Neural crest cell (in vitro differentiated cells): ENCODE data around the gene GASK1B. TPM values are rescaled to one million over a fixed set of nuclear protein-coding genes. Genes with fewer than 3 reads are reported as not detected.
A peak's percentile ranks its signal among the peaks of the same experiment; 100 is the strongest.

Experiments
- DNase-seq: peaks from one replicate; pipeline ENCODE4 v3.0.0; 2021; ENCODE audit warnings: low read depth, mixed read lengths, low spot score
- H3K27ac Mint-ChIP-seq: one replicate; pipeline ENCODE4 v1.8.0; 2021; ENCODE audit warnings: mild to moderate bottlenecking, mixed read lengths; ENCODE audit not compliant: unreplicated experiment
- H3K27me3 Mint-ChIP-seq: 2 replicates; pipeline ENCODE4 v1.8.0; 2021; ENCODE audit warnings: low read depth, mild to moderate bottlenecking, mixed read lengths
- H3K36me3 Mint-ChIP-seq: 2 replicates; pipeline ENCODE4 v1.8.0; 2021; ENCODE audit warnings: low read depth, mild to moderate bottlenecking, mixed read lengths
- H3K4me1 Mint-ChIP-seq: 2 replicates; pipeline ENCODE4 v1.8.0; 2021; ENCODE audit warnings: mixed read lengths
- H3K4me3 Mint-ChIP-seq: one replicate; pipeline ENCODE4 v1.8.0; 2021; ENCODE audit warnings: mild to moderate bottlenecking, mixed read lengths
- H3K9me3 Mint-ChIP-seq: 2 replicates; pipeline ENCODE4 v1.8.0; 2021; ENCODE audit warnings: mixed read lengths
- total RNA-seq: library from RNA; stranded (reverse); gene quantifications from 2 replicates; pipeline ENCODE4 v1.2.1, GENCODE V29; 2021
- TF ChIP-seq, protein P1 (sequence below): fragments of 200-600 bp; sonication (generic); conservative IDR thresholded peaks from 2 replicates; pipeline ENCODE4 v1.5.0; 2021; ENCODE audit warnings: antibody characterized with exemption, mild to moderate bottlenecking

The GASK1B gene
- total RNA-seq, 1 donor from 2014 or later = 8.8 TPM

DNA sequence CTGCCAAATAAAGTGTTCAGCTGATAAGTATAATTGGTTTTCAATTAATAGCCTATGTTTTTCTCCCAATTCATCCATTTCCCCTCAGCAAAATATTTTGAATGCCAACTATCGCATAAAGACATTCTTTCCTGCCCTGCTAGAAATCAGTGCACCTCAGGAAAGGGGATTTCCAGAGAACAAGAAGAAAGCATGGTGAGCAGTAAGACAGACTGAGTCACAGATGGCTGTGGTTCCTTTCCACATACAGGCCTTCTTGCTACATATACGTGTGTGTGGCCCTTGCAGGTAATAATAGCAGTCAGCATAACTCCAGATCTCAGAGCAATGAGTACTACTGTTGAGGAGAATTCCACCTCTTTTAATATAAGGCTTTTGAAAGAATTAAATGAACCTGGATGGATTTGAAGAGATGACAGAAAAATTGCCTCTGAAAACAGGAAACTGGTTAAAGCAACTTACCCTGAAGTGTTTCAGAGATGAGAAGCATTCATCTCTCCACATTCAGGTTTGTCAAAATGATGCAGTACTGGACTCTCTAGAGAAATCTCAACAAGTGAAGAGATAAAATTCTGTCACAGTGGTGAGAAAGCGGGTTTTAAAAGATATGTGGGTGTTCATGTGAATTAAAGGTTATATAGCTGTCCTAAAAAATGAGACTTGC, 13.6 kb downstream of the GASK1B start:
- TF ChIP-seq, protein P1, sequence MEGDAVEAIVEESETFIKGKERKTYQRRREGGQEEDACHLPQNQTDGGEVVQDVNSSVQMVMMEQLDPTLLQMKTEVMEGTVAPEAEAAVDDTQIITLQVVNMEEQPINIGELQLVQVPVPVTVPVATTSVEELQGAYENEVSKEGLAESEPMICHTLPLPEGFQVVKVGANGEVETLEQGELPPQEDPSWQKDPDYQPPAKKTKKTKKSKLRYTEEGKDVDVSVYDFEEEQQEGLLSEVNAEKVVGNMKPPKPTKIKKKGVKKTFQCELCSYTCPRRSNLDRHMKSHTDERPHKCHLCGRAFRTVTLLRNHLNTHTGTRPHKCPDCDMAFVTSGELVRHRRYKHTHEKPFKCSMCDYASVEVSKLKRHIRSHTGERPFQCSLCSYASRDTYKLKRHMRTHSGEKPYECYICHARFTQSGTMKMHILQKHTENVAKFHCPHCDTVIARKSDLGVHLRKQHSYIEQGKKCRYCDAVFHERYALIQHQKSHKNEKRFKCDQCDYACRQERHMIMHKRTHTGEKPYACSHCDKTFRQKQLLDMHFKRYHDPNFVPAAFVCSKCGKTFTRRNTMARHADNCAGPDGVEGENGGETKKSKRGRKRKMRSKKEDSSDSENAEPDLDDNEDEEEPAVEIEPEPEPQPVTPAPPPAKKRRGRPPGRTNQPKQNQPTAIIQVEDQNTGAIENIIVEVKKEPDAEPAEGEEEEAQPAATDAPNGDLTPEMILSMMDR = no peak
- peak overlapping the region; percentile 73 for H3K27ac Mint-ChIP-seq

GRCh38 chr4:158157412-158157811, 15.4 kb downstream of the GASK1B start:
- Mint-ChIP-seq H3K27me3 (no peaks in the 10 kb centered on the region), H3K4me1 (peaks cover 55% of the 10 kb centered on the region), H3K27ac (no peak overlapping the region), H3K9me3 (peaks cover 3% of the 10 kb centered on the region), H3K36me3 (peaks cover 14% of the 10 kb centered on the region), H3K4me3 (no peak overlapping the region)
- TF ChIP-seq, protein P1 = no peak
- no peak for DNase-seq

More for the DNA sequence above, 13.6 kb downstream of the GASK1B start:
- peaks cover 4% of the 10 kb centered on the region for H3K9me3 Mint-ChIP-seq
- peaks cover 65% of the 10 kb centered on the region for H3K4me1 Mint-ChIP-seq
- H3K27me3 Mint-ChIP-seq = no peaks in the 10 kb centered on the region
- H3K36me3 Mint-ChIP-seq = peaks cover 5% of the 10 kb centered on the region
- H3K4me3 Mint-ChIP-seq = no peak overlapping the region
- no peak for DNase-seq

- no peak overlapping the region for H3K4me3 Mint-ChIP-seq
- DNase-seq = no peak
- peaks cover 41% of the 10 kb centered on the region for H3K4me1 Mint-ChIP-seq
- TF ChIP-seq, protein P1 = no peak
- H3K36me3 Mint-ChIP-seq = peaks cover 25% of the 10 kb centered on the region
- no peaks in the 10 kb centered on the region for H3K27me3 Mint-ChIP-seq
- H3K9me3 Mint-ChIP-seq = peaks cover 9% of the 10 kb centered on the region
- H3K27ac Mint-ChIP-seq = no peak overlapping the region
Observed at GRCh38 chr4:158155656-158156356, 17.0 kb downstream of the GASK1B start.

DNA sequence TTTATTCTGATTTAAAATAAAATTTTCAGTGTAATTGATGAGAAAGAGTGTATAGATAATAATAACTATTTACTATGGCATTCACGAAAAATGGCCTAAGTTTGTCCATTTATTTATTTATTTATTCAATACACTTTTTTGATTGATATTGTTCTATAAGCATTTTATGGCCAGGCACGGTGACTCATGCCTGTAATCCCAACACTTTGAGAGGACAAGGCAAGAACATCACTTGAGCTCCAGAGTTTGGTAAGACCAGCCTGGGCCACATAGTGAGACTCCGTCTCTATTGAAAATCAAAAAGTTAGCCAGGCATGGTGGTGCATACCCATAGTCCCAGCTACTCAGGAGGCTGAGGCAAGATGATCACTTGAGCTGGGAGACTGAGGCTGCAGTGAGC, 25.7 kb downstream of the GASK1B start:
- TF ChIP-seq, protein P1 = no peak
- Mint-ChIP-seq H3K27me3 (no peaks in the 10 kb centered on the region), H3K4me1 (peaks cover 4% of the 10 kb centered on the region), H3K36me3 (peaks cover 12% of the 10 kb centered on the region), H3K9me3 (peaks cover 15% of the 10 kb centered on the region), H3K4me3 (no peak overlapping the region), H3K27ac (peak overlapping the region; percentile 91)
- DNase-seq = no peak

GRCh38 chr4:158146736-158147135, 26.1 kb downstream of the GASK1B start:
- TF ChIP-seq, protein P1 = no peak
- H3K27me3 Mint-ChIP-seq = no peaks in the 10 kb centered on the region
- peaks cover 10% of the 10 kb centered on the region for H3K36me3 Mint-ChIP-seq
- H3K4me3 Mint-ChIP-seq = no peak overlapping the region
- H3K9me3 Mint-ChIP-seq = peaks cover 13% of the 10 kb centered on the region
- DNase-seq = no peak
- peaks cover 4% of the 10 kb centered on the region for H3K4me1 Mint-ChIP-seq
- H3K27ac Mint-ChIP-seq = peak overlapping the region; percentile 91
